SK-N-SH (cell line): ENCODE data around the gene MUC5B. TPM values are rescaled to one million over a fixed set of nuclear protein-coding genes. Genes with fewer than 3 reads are reported as not detected.
A peak's percentile ranks its signal among the peaks of the same experiment; 100 is the strongest.

Source experiments
- CTCF ChIA-PET: fragments of 300-600, 350-600 bp; formaldehyde crosslinking; extraction: SDS; loops from one replicate; lab custom pipeline; 2021; lab: Yijun Ruan, JAX
- POLR2A ChIA-PET: fragments of 350-600 bp; sonication (Branson Sonifier 250); formaldehyde crosslinking; extraction: SDS; loops from one replicate; lab custom pipeline; 2020; ENCODE audit warnings: antibody characterized with exemption, inconsistent platforms; lab: Yijun Ruan, JAX
- DNase-seq: peaks from one replicate; pipeline ENCODE4 v3.0.0; 2012
- H2AFZ ChIP-seq: fragments of 200-600 bp; sonication (generic); 2 replicates; pipeline ENCODE4 v1.8.1; 2016; ENCODE audit warnings: antibody characterized with exemption, mild to moderate bottlenecking, low read depth
- H3F3A ChIP-seq: fragments of 200-600 bp; sonication (generic); replicated peaks from 2 replicates; pipeline ENCODE3; 2016; ENCODE audit warnings: antibody characterized with exemption, mild to moderate bottlenecking; ENCODE audit not compliant: insufficient read depth
- H3K27ac ChIP-seq, 2 experiments: fragments of 200-500 bp in 1 of 2; fragments of 200-600 bp in 1 of 2; sonication (Bioruptor generic) in 1 of 2; sonication (generic), shearing (Covaris generic) in 1 of 2; 2 replicates each; pipeline versions ENCODE4 v1.5.1 to v1.6.1; 2014 to 2016; ENCODE audit warnings: low read depth in 2 of 2, inconsistent platforms in 1 of 2, low read length in 1 of 2, mild to moderate bottlenecking in 1 of 2, mixed read lengths in 1 of 2
- H3K27me3 ChIP-seq: fragments of 200-600 bp; sonication (generic), shearing (Covaris generic); 2 replicates; pipeline ENCODE4 v1.6.1; 2016; ENCODE audit warnings: mixed run types; ENCODE audit not compliant: insufficient read depth
- H3K36me3 ChIP-seq, 2 experiments: fragments of 200-500 bp in 1 of 2; fragments of 200-600 bp in 1 of 2; sonication (Bioruptor generic) in 1 of 2; sonication (generic) in 1 of 2; replicated peaks in 1 of 2; 2 replicates each; pipeline versions ENCODE3 to v1.5.1; 2014 to 2016; ENCODE audit warnings: low read length in 1 of 2, mild to moderate bottlenecking in 1 of 2; ENCODE audit not compliant: insufficient read depth in 2 of 2, control insufficient read depth in 1 of 2
- H3K4me1 ChIP-seq, 2 experiments: fragments of 200-500 bp in 1 of 2; fragments of 200-600 bp in 1 of 2; sonication (Bioruptor generic) in 1 of 2; sonication (generic), shearing (Covaris generic) in 1 of 2; 2 replicates each; pipeline versions ENCODE4 v1.5.1 to v1.6.1; 2014 to 2016; ENCODE audit warnings: low read depth in 1 of 2, low read length in 1 of 2, mixed run types in 1 of 2; ENCODE audit not compliant: insufficient read depth in 2 of 2, control insufficient read depth in 1 of 2
- H3K4me2 ChIP-seq: fragments of 200-600 bp; sonication (generic), shearing (Covaris generic); 2 replicates; pipeline ENCODE4 v1.6.1; 2017; ENCODE audit warnings: mixed run types
- H3K4me3 ChIP-seq, 2 experiments: fragments of 200-500 bp in 1 of 2; fragments of 200-600 bp in 1 of 2; sonication (Bioruptor generic) in 1 of 2; sonication (generic), shearing (Covaris generic) in 1 of 2; 2 replicates each; pipeline versions ENCODE4 v1.5.1 to v1.8.1; 2014 to 2016; ENCODE audit warnings: low read depth in 2 of 2, inconsistent platforms in 1 of 2, low read length in 1 of 2, mild to moderate bottlenecking in 1 of 2, mixed read lengths in 1 of 2, moderate library complexity in 1 of 2
- H3K79me2 ChIP-seq: fragments of 200-600 bp; sonication (generic); 2 replicates; pipeline ENCODE4 v1.8.1; 2017; ENCODE audit warnings: mild to moderate bottlenecking; ENCODE audit not compliant: insufficient read depth
- H3K9ac ChIP-seq: fragments of 200-600 bp; sonication (generic); 2 replicates; pipeline ENCODE4 v1.6.1; 2017; ENCODE audit warnings: mixed run types
- H3K9me2 ChIP-seq: fragments of 200-600 bp; sonication (generic); 2 replicates; pipeline ENCODE4 v1.6.1; 2017; ENCODE audit warnings: mixed run types
- H3K9me3 ChIP-seq: fragments of 200-600 bp; sonication (generic); 2 replicates; pipeline ENCODE4 v1.6.1; 2017; ENCODE audit warnings: mixed run types, mild to moderate bottlenecking, moderate library complexity
- H4K20me1 ChIP-seq: fragments of 200-600 bp; sonication (generic); 2 replicates; pipeline ENCODE4 v1.6.1; 2017; ENCODE audit warnings: mild to moderate bottlenecking, mixed run types; ENCODE audit not compliant: insufficient read depth
- CHD2 ChIP-seq: fragments of 150-350 bp; IDR thresholded peaks from 2 replicates; pipeline ENCODE4 v1.6.1; 2018; ENCODE audit warnings: low read length; ENCODE audit not compliant: partially characterized antibody
- EZH2phosphoT487 ChIP-seq: fragments of 200-600 bp; sonication (generic); IDR thresholded peaks from 2 replicates; pipeline ENCODE4 v1.6.1; 2017; ENCODE audit warnings: low read depth, mixed run types, mild to moderate bottlenecking, antibody characterized with exemption, moderate library complexity, borderline replicate concordance
- GABPA ChIP-seq: IDR thresholded peaks from 2 replicates; pipeline ENCODE4 v1.4.0; 2012; ENCODE audit warnings: low read depth, mild to moderate bottlenecking
- GATA2 ChIP-seq: sonication (generic); formaldehyde crosslinking; IDR thresholded peaks from 2 replicates; pipeline ENCODE4 v1.5.0; 2020; ENCODE audit warnings: mild to moderate bottlenecking, missing genetic modification reagents
- MAX ChIP-seq: IDR thresholded peaks from 2 replicates; pipeline ENCODE4 v1.4.0; 2012; ENCODE audit warnings: low read depth
- MEF2A ChIP-seq: IDR thresholded peaks from 2 replicates; pipeline ENCODE4 v1.4.0; 2012; ENCODE audit warnings: low read depth, borderline replicate concordance
- MXI1 ChIP-seq: IDR thresholded peaks from 2 replicates; pipeline ENCODE4 v1.6.1; 2012; ENCODE audit warnings: mild to moderate bottlenecking, low read depth, low read length, improper control_type of control experiment
- RCOR1 ChIP-seq: fragments of 150-350 bp; IDR thresholded peaks from 2 replicates; pipeline ENCODE4 v1.6.1; 2017; ENCODE audit warnings: antibody characterized with exemption, low read length
- SIN3A ChIP-seq: IDR thresholded peaks from 2 replicates; pipeline ENCODE4 v1.6.1; 2012; ENCODE audit warnings: low read depth, mild to moderate bottlenecking, low read length, moderate library complexity, borderline replicate concordance
- TAF1 ChIP-seq: IDR thresholded peaks from 2 replicates; pipeline ENCODE4 v1.6.1; 2012; ENCODE audit warnings: low read depth, mild to moderate bottlenecking, low read length, moderate library complexity, borderline replicate concordance
- USF2 ChIP-seq: fragments of 150-350 bp; IDR thresholded peaks from 2 replicates; pipeline ENCODE4 v1.6.1; 2017; ENCODE audit warnings: antibody characterized with exemption, low read length, low read depth, borderline replicate concordance
- WGBS: methylation state at CpG from one replicate; pipeline ENCODE4 v1.1.6; 2017; ENCODE audit warnings: low lambda C conversion rate; 5-methylcytosine and 5-hydroxymethylcytosine counted together
- polyA plus RNA-seq, 3 experiments: library from polyadenylated mRNA; depleted of rRNA; stranded (reverse); fragments of >200 nt; gene quantifications; 2 replicates each; pipeline ENCODE4 v1.2.3, GENCODE V29; 2012

The MUC5B gene
- polyA plus RNA-seq, 1 of the 3 experiments (the other 2 are of a cell fraction) = not detected

GRCh38 chr11:1195682-1196515 lies 27.0 kb upstream of the MUC5B start:
- Histone ChIP-seq H2AFZ (no peak overlapping the region), H3K4me3 (no peak overlapping the region), H3K9me3 (no peaks in the 10 kb centered on the region), H3K27ac (no peak overlapping the region), H3K36me3 (no peaks in the 10 kb centered on the region), H3K27me3 (peaks cover 5% of the 10 kb centered on the region; the same call in 1 of the 2 replicates), H3K9me2 (no peaks in the 10 kb centered on the region), H4K20me1 (no peaks in the 10 kb centered on the region), H3K4me2 (no peak overlapping the region), H3K4me1 (peaks cover 0 to 10% of the 10 kb centered on the region in 2 experiments; a peak in 1 of 4 replicates)
- WGBS = 66% methylated on average over 11 of the region's 41 CpGs
- CTCF ChIA-PET = no interaction called here
- peak; percentile 13 for DNase-seq
- TF ChIP-seq EZH2phosphoT487 (no peak), GATA2 (CRISPR knock-in tag) (no peak), MXI1 (no peak), SIN3A (no peak), USF2 (no peak), MAX (no peak), MEF2A (no peak), CHD2 (no peak)
- TF ChIP-seq, all 33 proteins: peak for 0
- no peaks in the 10 kb centered on the region for H3K79me2 ChIP-seq
- H3F3A ChIP-seq = no peaks in the 10 kb centered on the region
- H3K9ac ChIP-seq = no peak overlapping the region
- POLR2A ChIA-PET = no interaction called here

- ChIA-PET CTCF (interaction anchor here (0.7 kb wide), 1 partner anchor 318 kb away, joined by 3 read pairs; no protein-coding TSS in a partner anchor), POLR2A (no interaction called here)
- Histone ChIP-seq H3K79me2 (no peaks in the 10 kb centered on the region), H3K9me3 (no peaks in the 10 kb centered on the region), H4K20me1 (no peaks in the 10 kb centered on the region), H3K27ac (no peak overlapping the region), H3K4me1 (peaks cover 0 to 10% of the 10 kb centered on the region in 2 experiments; a peak in 1 of 4 replicates), H3K9me2 (no peaks in the 10 kb centered on the region), H3K4me3 (no peak overlapping the region), H3K4me2 (no peak overlapping the region), H3K27me3 (peaks cover 5% of the 10 kb centered on the region; the same call in 1 of the 2 replicates), H3K36me3 (no peaks in the 10 kb centered on the region), H3K9ac (no peak overlapping the region), H2AFZ (no peak overlapping the region), H3F3A (no peaks in the 10 kb centered on the region)
- no peak for TF ChIP-seq TAF1
- TF ChIP-seq GABPA = no peak
- no peak for TF ChIP-seq RCOR1
- peak; percentile 15 for DNase-seq
- 73% methylated on average over 8 of the region's 28 CpGs for WGBS
Observed at GRCh38 chr11:1196516-1197391, 26.1 kb upstream of the MUC5B start.
